NT2/D1 (cell line): ENCODE data around the gene RBMS1.

ENCODE experiments used
- SUZ12 ChIP-seq: IDR thresholded peaks from 2 replicates; pipeline ENCODE4 v1.6.1; 2011; ENCODE audit not compliant: insufficient read length, insufficient read depth; ENCODE audit errors: extremely low read depth
- YY1 ChIP-seq: IDR thresholded peaks from 2 replicates; pipeline ENCODE4 v1.6.1; 2011; ENCODE audit not compliant: insufficient read length, insufficient read depth
- ZNF274 ChIP-seq: IDR thresholded peaks from 2 replicates; pipeline ENCODE4 v1.6.1; 2011; ENCODE audit warnings: mild to moderate bottlenecking, low read depth, low read length

- TF ChIP-seq YY1, result no peak
- no peak for TF ChIP-seq SUZ12
- TF ChIP-seq ZNF274, result no peak
These were observed 85.2 kb downstream of the RBMS1 start for GRCh38 chr2:160408173-160408958.
